GM12892 (cell line): ENCODE data around the gene GTF2I.
"Not testable (repeated sequence)": the region's sequence is repeated elsewhere in the genome, so short reads cannot be mapped to it uniquely, and the experiment has no call there.

Experiments used
- POLR2A ChIP-seq: IDR thresholded peaks from 2 replicates; pipeline ENCODE4 v1.6.1; 2011; ENCODE audit warnings: low read depth, low read length, control low read depth
- POLR2AphosphoS5 ChIP-seq: IDR thresholded peaks from 2 replicates; pipeline ENCODE4 v1.6.1; 2011; ENCODE audit warnings: low read depth, low read length, control low read depth
- TAF1 ChIP-seq: IDR thresholded peaks from 2 replicates; pipeline ENCODE4 v1.6.1; 2011; ENCODE audit warnings: low read depth, mild to moderate bottlenecking, control low read depth, low read length, borderline replicate concordance

DNA sequence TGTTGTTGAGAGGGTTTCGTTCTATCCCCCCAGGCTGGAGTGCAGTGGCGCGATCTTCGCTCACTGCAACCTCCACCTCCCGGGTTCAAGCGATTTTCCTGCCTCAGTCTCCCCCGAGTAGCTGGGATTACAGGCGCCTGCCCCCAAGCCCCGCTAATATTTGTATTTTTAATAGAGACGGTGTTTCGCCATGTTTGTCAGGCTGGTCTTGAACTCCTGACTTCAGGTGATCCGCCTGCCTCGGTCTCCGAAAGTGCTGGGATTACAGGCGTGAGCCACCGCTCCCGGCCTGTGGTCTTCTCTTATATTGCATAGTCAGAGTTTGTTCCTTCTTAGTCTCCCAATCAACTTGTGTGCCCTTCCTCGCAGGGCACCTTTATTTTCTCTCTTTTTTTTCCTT lies 2.7 kb downstream of the GTF2I start:
- not testable (repeated sequence) for TF ChIP-seq POLR2A, POLR2AphosphoS5, TAF1
